ENCODE measurements around the gene BICDL2. TPM values are rescaled to one million over a fixed set of nuclear protein-coding genes. Genes with fewer than 3 reads are reported as not detected.
A peak's percentile ranks its signal among the peaks of the same experiment; 100 is the strongest.
"Not testable (repeated sequence)": the region's sequence is repeated elsewhere in the genome, so short reads cannot be mapped to it uniquely, and the experiment has no call there.

BICDL2 gene
- polyA plus RNA-seq, 1 experiment = not detected

DNA sequence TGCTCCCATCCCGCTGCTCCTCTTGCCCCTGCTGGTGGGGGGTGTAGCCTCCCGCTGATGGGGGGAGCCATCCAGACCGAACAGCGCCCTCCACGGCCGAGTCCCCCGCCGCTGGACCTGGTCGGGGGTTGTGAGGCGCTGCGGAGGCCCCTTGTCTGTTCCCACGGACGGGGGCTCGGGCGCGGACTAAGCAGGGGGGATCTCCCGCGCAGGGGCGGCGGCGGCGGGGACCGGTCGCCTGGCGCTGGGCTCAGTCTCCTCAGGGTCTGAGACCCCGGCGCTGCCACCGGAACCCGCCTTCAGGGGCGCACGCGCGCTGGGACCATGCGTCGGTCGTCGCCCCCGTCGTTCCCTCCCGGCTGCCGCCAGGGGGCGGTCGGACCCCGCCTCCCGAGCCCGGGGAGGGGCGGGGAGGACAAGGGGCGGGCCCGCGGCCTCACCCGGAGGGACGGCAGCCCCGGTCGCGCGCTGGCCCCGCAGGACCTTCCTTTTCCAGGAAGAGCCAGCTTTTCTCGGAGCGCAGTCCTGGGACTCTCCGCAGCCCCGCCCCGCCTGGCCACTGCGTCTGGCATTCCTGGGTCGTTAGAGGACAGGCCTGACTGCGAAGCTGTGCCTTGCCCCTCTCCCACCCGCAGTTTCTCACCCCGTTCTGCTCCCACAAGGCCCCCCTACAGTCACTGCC, 22.4 kb upstream of the BICDL2 start:
- Histone ChIP-seq H3K27me3 (ENCODE audit: control insufficient read depth, insufficient read depth, low read length) (no peaks in the 10 kb centered on the region), H3K27ac (ENCODE audit: low read depth, low read length) (peak overlapping the region; percentile 57), H3K4me3 (ENCODE audit: low read depth, low read length) (peak overlapping the region; percentile 79), H3K9me3 (ENCODE audit: control insufficient read depth, insufficient read depth, low read length) (no peaks in the 10 kb centered on the region)
- TF ChIP-seq, protein P1, sequence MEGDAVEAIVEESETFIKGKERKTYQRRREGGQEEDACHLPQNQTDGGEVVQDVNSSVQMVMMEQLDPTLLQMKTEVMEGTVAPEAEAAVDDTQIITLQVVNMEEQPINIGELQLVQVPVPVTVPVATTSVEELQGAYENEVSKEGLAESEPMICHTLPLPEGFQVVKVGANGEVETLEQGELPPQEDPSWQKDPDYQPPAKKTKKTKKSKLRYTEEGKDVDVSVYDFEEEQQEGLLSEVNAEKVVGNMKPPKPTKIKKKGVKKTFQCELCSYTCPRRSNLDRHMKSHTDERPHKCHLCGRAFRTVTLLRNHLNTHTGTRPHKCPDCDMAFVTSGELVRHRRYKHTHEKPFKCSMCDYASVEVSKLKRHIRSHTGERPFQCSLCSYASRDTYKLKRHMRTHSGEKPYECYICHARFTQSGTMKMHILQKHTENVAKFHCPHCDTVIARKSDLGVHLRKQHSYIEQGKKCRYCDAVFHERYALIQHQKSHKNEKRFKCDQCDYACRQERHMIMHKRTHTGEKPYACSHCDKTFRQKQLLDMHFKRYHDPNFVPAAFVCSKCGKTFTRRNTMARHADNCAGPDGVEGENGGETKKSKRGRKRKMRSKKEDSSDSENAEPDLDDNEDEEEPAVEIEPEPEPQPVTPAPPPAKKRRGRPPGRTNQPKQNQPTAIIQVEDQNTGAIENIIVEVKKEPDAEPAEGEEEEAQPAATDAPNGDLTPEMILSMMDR (IDR thresholded peaks at IDR 0.05; ENCODE audit: low read depth, low read length) = peak; percentile 61
- POLR2A ChIA-PET = interaction anchor here (0.7 to 1.1 kb wide), 4 partner anchors 36 to 107 kb away, joined by 3 to 4 read pairs (median 3); partner anchors contain the start of genes HCFC1R1, THOC6 and ZNF213
- DNase-seq (ENCODE audit: low read depth, low spot score) = peak; percentile 33
- CTCF ChIA-PET = interaction anchor here (0.6 to 2.7 kb wide), 25 partner anchors 10 to 167 kb away, joined by 3 to 57 read pairs (median 5); no protein-coding TSS in a partner anchor

DNA sequence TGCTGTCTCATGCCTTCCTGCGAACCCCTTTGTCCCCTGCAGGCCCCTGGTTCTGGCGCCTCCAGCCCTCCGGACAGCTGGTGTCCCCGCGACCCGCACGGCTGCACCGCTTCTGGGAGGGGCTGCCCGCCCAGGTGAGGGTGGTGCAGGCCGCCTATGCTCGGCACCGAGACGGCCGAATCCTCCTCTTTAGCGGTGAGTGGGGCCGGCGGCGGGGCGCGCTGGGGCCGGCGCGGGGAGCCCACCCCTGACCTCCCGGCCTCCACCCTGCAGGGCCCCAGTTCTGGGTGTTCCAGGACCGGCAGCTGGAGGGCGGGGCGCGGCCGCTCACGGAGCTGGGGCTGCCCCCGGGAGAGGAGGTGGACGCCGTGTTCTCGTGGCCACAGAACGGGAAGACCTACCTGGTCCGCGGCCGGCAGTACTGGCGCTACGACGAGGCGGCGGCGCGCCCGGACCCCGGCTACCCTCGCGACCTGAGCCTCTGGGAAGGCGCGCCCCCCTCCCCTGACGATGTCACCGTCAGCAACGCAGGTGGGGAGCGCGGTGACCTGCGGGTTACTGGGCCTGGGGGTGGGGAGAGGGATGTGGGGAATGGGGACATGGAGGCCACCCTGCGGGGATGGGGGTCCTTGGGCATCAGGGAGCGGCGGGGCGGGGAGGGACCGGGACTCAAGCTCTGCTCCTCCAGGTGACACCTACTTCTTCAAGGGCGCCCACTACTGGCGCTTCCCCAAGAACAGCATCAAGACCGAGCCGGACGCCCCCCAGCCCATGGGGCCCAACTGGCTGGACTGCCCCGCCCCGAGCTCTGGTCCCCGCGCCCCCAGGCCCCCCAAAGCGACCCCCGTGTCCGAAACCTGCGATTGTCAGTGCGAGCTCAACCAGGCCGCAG, 21.6 kb upstream of the BICDL2 start:
- H3K27ac ChIP-seq (ENCODE audit: low read depth, low read length) = no peak overlapping the region
- ChIA-PET POLR2A (interaction anchor here (0.5 to 1.1 kb wide), 5 partner anchors 35 to 129 kb away, joined by 3 to 4 read pairs (median 3); partner anchors contain the start of genes HCFC1R1, OR1F1, THOC6 and ZNF213), CTCF (interaction anchor here (0.5 to 2.7 kb wide), 14 partner anchors 10 to 184 kb away, joined by 3 to 57 read pairs (median 6); no protein-coding TSS in a partner anchor)
- peak overlapping the region; percentile 79 for H3K4me3 ChIP-seq (ENCODE audit: low read depth, low read length)
- no peak for DNase-seq (ENCODE audit: low read depth, low spot score)
- H3K27me3 ChIP-seq (ENCODE audit: control insufficient read depth, insufficient read depth, low read length) = no peaks in the 10 kb centered on the region
- TF ChIP-seq, protein P1 (IDR thresholded peaks at IDR 0.05; ENCODE audit: low read depth, low read length) = no peak
- H3K9me3 ChIP-seq (ENCODE audit: control insufficient read depth, insufficient read depth, low read length) = no peaks in the 10 kb centered on the region

DNA sequence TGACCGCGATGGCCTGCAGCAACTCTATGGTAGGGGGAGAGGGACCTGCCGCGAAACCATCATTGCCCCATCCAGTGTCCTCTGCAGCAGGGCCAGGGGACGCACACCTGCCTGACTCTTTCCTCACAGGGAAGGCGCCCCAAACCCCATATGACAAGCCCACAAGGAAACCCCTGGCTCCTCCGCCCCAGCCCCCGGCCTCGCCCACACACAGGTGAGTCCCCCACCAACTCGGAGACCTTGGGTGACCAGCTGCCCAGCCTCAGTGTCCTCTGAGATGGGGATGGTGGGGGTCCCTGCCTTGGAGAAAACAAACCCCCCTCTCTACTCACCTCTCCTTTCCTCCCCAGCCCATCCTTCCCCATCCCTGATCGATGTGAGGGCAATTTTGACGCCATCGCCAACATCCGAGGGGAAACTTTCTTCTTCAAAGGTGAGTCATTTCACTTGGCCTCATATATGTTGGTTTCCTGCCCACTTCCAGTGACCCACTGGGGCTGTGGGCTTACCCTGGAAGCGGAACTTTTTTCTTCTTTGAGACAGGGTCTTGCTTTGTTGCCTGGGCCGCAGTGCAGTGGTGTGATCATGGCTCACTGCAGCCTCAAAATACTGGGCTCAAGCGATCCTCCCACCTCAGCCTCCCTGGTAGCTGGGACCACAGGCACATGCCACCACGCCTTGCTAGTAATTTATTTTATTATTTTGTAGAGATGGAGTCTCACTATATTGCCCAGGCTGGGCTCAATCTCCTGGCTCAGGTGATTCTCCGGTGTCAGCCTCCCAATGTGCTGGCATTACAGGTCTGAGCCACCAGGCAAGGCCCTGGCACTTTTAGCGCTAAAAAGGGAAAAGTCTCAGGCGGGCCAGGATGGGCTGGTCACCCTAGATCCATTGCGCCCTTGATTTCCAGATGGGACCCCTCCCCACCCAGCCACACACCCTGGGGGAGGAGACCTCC, 20.7 kb upstream of the BICDL2 start:
- DNase-seq (ENCODE audit: low read depth, low spot score) = no peak
- POLR2A ChIA-PET = no interaction called here
- CTCF ChIA-PET = interaction anchor here (1.2 kb wide), 1 partner anchor 65 kb away, joined by 4 read pairs; no protein-coding TSS in a partner anchor
- H3K27me3 ChIP-seq (ENCODE audit: control insufficient read depth, insufficient read depth, low read length) = no peaks in the 10 kb centered on the region
- TF ChIP-seq, protein P1 (IDR thresholded peaks at IDR 0.05; ENCODE audit: low read depth, low read length) = no peak
- H3K9me3 ChIP-seq (ENCODE audit: control insufficient read depth, insufficient read depth, low read length) = no peaks in the 10 kb centered on the region
- H3K4me3 ChIP-seq (ENCODE audit: low read depth, low read length) = peak overlapping the region; percentile 79; the same call in 1 of the 2 replicates
- H3K27ac ChIP-seq (ENCODE audit: low read depth, low read length) = no peak overlapping the region

DNA sequence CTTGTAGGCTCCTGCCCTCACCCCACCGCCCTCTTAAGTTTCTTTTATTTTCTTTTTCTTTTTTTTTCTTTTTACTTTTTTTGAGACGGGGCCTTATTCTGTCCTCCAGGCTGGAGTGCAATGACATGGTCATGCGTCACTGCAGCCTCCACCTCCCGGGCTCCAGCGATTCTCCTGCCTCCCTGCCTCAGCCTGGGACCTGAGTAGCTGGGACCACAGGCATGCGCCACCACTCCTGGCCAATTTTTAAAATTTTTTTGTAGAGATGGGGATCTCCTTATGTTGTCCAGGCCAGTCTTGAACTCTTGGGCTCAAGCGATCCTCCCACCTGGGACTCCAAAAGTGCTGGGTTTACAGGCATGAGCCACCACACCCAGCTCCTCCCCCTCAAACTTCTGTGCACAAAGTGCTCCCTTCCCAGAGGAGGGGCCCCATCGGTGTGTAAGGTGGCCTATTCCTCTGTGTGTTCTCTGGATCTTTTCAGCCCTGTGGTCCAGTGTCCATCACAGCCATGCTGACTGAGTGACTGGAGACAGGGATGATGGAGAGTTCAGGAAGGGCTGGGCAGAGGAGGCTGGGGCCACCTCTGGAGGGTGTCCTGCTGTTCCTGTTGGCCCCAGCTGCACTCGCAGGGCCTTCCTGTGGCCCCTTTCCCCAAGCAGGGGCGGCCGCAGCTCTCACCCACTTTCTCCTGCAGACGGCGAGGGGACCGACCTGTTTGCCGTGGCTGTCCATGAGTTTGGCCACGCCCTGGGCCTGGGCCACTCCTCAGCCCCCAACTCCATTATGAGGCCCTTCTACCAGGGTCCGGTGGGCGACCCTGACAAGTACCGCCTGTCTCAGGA, 19.8 kb upstream of the BICDL2 start:
- TF ChIP-seq, protein P1 (IDR thresholded peaks at IDR 0.05; ENCODE audit: low read depth, low read length) = no peak
- CTCF ChIA-PET = interaction anchor here (1.3 kb wide), 1 partner anchor 25 kb away, joined by 7 read pairs; no protein-coding TSS in a partner anchor
- H3K9me3 ChIP-seq (ENCODE audit: control insufficient read depth, insufficient read depth, low read length) = no peaks in the 10 kb centered on the region
- no peak overlapping the region for H3K27ac ChIP-seq (ENCODE audit: low read depth, low read length)
- no peaks in the 10 kb centered on the region for H3K27me3 ChIP-seq (ENCODE audit: control insufficient read depth, insufficient read depth, low read length)
- POLR2A ChIA-PET = no interaction called here
- H3K4me3 ChIP-seq (ENCODE audit: low read depth, low read length) = no peak overlapping the region
- no peak for DNase-seq (ENCODE audit: low read depth, low spot score)

DNA sequence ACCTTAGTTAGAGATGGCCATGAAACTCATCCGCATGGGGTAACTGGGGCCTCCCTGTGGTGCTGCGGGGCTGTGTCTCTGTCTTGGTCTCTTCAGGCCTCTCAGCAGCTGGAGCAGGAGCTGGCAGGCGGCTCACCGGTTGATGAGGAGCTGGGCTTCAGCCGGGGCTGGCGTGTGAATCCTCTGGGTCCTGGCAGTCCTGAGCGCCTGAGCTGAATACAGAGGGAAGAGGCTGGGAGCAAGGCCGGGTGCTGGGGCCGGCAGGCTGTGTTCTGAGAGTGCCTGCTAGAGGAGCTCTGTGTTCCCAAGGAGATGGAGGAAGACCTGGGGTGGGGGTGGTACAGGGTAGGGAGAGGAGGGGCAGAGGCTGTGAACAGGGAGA, 19.0 kb upstream of the BICDL2 start:
- ChIA-PET CTCF (interaction anchor here (1.3 kb wide), 1 partner anchor 24 kb away, joined by 7 read pairs; no protein-coding TSS in a partner anchor), POLR2A (interaction anchor here (0.6 kb wide), 1 partner anchor 102 kb away, joined by 3 read pairs; no protein-coding TSS in a partner anchor)
- H3K4me3 ChIP-seq (ENCODE audit: low read depth, low read length) = not testable (repeated sequence)

More for the DNA sequence above, 19.0 kb upstream of the BICDL2 start:
- not testable (repeated sequence) for H3K27me3 ChIP-seq (ENCODE audit: control insufficient read depth, insufficient read depth, low read length); DNase-seq (ENCODE audit: low read depth, low spot score); H3K9me3 ChIP-seq (ENCODE audit: control insufficient read depth, insufficient read depth, low read length); H3K27ac ChIP-seq (ENCODE audit: low read depth, low read length)

All from AG04450 (cell line).